OCI-LY7 (cell line): Measurements from ENCODE around the gene TMEM191C. TPM values are rescaled to one million over a fixed set of nuclear protein-coding genes. Genes with fewer than 3 reads are reported as not detected.
"Not testable (repeated sequence)": the region's sequence is repeated elsewhere in the genome, so short reads cannot be mapped to it uniquely, and the experiment has no call there.

Experiments used
- Bru-seq: library from RNA; stranded (reverse); fragments of 400-500 nt; gene quantifications from one replicate; lab custom pipeline; 2021; lab: Mats Ljungman, UMichigan
- BruChase-seq, 2 experiments: library from RNA; stranded (reverse); fragments of 400-500 nt; gene quantifications; one replicate each; lab custom pipeline; 2021; lab: Mats Ljungman, UMichigan
- BruUV-seq: library from RNA; stranded (reverse); fragments of 400-500 nt; replicated peaks from 2 replicates; lab custom pipeline; 2021; lab: Mats Ljungman, UMichigan
- CTCF ChIA-PET: fragments of 300-600 bp; sonication (Branson Sonifier 250); formaldehyde crosslinking; loops from one replicate; lab custom pipeline; 2022; ENCODE audit warnings: antibody characterized with exemption; ENCODE audit not compliant: unreplicated experiment; lab: Charles Lee
- POLR2A ChIA-PET: fragments of 300-600 bp; sonication (Branson Sonifier 250); formaldehyde crosslinking; loops from one replicate; lab custom pipeline; 2022; ENCODE audit warnings: antibody characterized with exemption; lab: Charles Lee
- DNase-seq: peaks from one replicate; pipeline ENCODE4 v3.0.0-alpha.2; 2015; ENCODE audit warnings: low spot score
- H2AFZ ChIP-seq: fragments of 200-600 bp; sonication (generic), shearing (Covaris generic); 2 replicates; pipeline ENCODE4 v1.6.1; 2014; ENCODE audit warnings: mild to moderate bottlenecking, antibody characterized with exemption, low read length, moderate library complexity
- H3K27ac ChIP-seq: fragments of 200-600 bp; sonication (generic); 2 replicates; pipeline ENCODE4 v1.5.1; 2014; ENCODE audit warnings: mixed run types, low read depth, mild to moderate bottlenecking, moderate library complexity, low read length, inconsistent platforms; ENCODE audit not compliant: poor library complexity, severe bottlenecking
- H3K36me3 ChIP-seq: fragments of 200-600 bp; sonication (generic); 2 replicates; pipeline ENCODE4 v1.6.1; 2014; ENCODE audit warnings: mild to moderate bottlenecking, antibody characterized with exemption, low read length, moderate library complexity, mixed read lengths; ENCODE audit not compliant: insufficient read depth
- H3K4me1 ChIP-seq: fragments of 200-600 bp; sonication (generic); 2 replicates; pipeline ENCODE4 v1.5.1; 2014; ENCODE audit warnings: mild to moderate bottlenecking, low read length; ENCODE audit not compliant: insufficient read depth, poor library complexity, severe bottlenecking
- H3K4me2 ChIP-seq: fragments of 200-600 bp; sonication (generic); 2 replicates; pipeline ENCODE4 v1.6.1; 2014; ENCODE audit warnings: mild to moderate bottlenecking, low read length
- H3K4me3 ChIP-seq: fragments of 200-600 bp; sonication (generic); 2 replicates; pipeline ENCODE4 v1.5.1; 2014; ENCODE audit warnings: mild to moderate bottlenecking, low read depth, low read length; ENCODE audit not compliant: poor library complexity, severe bottlenecking
- H3K79me2 ChIP-seq: fragments of 200-600 bp; sonication (generic); 2 replicates; pipeline ENCODE4 v1.6.1; 2016; ENCODE audit warnings: low read depth, mild to moderate bottlenecking, low read length, moderate library complexity, mixed read lengths; ENCODE audit not compliant: insufficient read depth
- H3K9me2 ChIP-seq: fragments of 200-600 bp; sonication (generic); 2 replicates; pipeline ENCODE4 v1.6.1; 2016; ENCODE audit warnings: mild to moderate bottlenecking, low read length, mixed read lengths; ENCODE audit not compliant: insufficient read depth
- H3K9me3 ChIP-seq: fragments of 200-600 bp; sonication (generic); 2 replicates; pipeline ENCODE4 v1.6.1; 2014; ENCODE audit warnings: mild to moderate bottlenecking, mixed run types, low read length, mixed read lengths
- H4K20me1 ChIP-seq: fragments of 200-600 bp; sonication (generic); 2 replicates; pipeline ENCODE4 v1.6.1; 2014; ENCODE audit warnings: mild to moderate bottlenecking, antibody characterized with exemption, low read length, moderate library complexity, mixed read lengths; ENCODE audit not compliant: insufficient read depth
- intact Hi-C: fragments of 100-400 bp; cut with micrococcal nuclease; formaldehyde crosslinking; loops from one replicate; pipeline ENCODE4 v1.10.0; 2022; ENCODE audit not compliant: unreplicated experiment
- long read RNA-seq: library from polyadenylated mRNA; stranded (forward); transcript quantifications from one replicate; pipeline ENCODE4 v2.0.0, GENCODE V29; 2022
- total RNA-seq, 2 experiments: library from RNA; depleted of rRNA in 1 of 2; stranded (reverse); fragments of >200 nt in 1 of 2; shearing (Covaris generic) in 1 of 2; gene quantifications; 2 replicates each; pipeline ENCODE4 v1.2.3, GENCODE V29; 2014 to 2022

TMEM191C gene
- 0.82 and 1.2 TPM in 2 replicates for total RNA-seq (2014; rRNA removed; shearing (Covaris generic))
- total RNA-seq (2022) = 2.2 and 3.2 TPM in 2 replicates
- percentile 22 among the genes with signal in this experiment for Bru-seq, nascent RNA
- BruChase-seq, experiment 1, labeled RNA remaining after a 6-hour chase = percentile 22 among the genes with signal in this experiment
- not detected for BruChase-seq, experiment 2, labeled RNA remaining after a 2-hour chase
- long read RNA-seq = 0 reads

- not testable (repeated sequence) for BruUV-seq, H3K79me2 ChIP-seq
These were observed at the start of gene TMEM191C for GRCh38 chr22:21467337-21468193. Gene TMEM191C (plus strand): TSS chr22:21467387. CDS start chr22:21467460, 73 bp downstream.

GRCh38 chr22:21417853-21418252 lies 49.3 kb upstream of the TMEM191C start:
- H3K9me3 ChIP-seq, H3K9me2 ChIP-seq, intact Hi-C loops, CTCF ChIA-PET, H2AFZ ChIP-seq, H3K36me3 ChIP-seq, BruUV-seq, DNase-seq, H4K20me1 ChIP-seq, H3K4me1 ChIP-seq, H3K27ac ChIP-seq, POLR2A ChIA-PET, H3K79me2 ChIP-seq: not testable (repeated sequence)
- Histone ChIP-seq H3K4me3 (peak overlapping the region; percentile 66), H3K4me2 (peak overlapping the region; percentile 54)

More at GRCh38 chr22:21467337-21468193, at the start of gene TMEM191C:
- DNase-seq, H3K4me2 ChIP-seq, H3K9me3 ChIP-seq, H3K9me2 ChIP-seq, H3K4me1 ChIP-seq, POLR2A ChIA-PET, intact Hi-C loops, CTCF ChIA-PET, H2AFZ ChIP-seq, H3K36me3 ChIP-seq, H4K20me1 ChIP-seq: not testable (repeated sequence)
- Histone ChIP-seq H3K27ac (peak within 1 kb of the TSS; percentile 35), H3K4me3 (peak within 1 kb of the TSS; percentile 52)

GRCh38 chr22:21418974-21419638 lies 48.1 kb upstream of the TMEM191C start:
- H3K4me1 ChIP-seq, H3K36me3 ChIP-seq, BruUV-seq, H3K4me3 ChIP-seq, CTCF ChIA-PET, intact Hi-C loops, H3K9me3 ChIP-seq, H4K20me1 ChIP-seq, H3K9me2 ChIP-seq, H3K79me2 ChIP-seq, POLR2A ChIA-PET, H3K4me2 ChIP-seq, DNase-seq, H3K27ac ChIP-seq, H2AFZ ChIP-seq: not testable (repeated sequence)

- CTCF ChIA-PET, H3K36me3 ChIP-seq, H3K4me3 ChIP-seq, intact Hi-C loops, BruUV-seq, H4K20me1 ChIP-seq, DNase-seq, POLR2A ChIA-PET, H3K27ac ChIP-seq, H3K9me3 ChIP-seq, H3K4me1 ChIP-seq, H3K4me2 ChIP-seq, H2AFZ ChIP-seq, H3K79me2 ChIP-seq, H3K9me2 ChIP-seq: not testable (repeated sequence)
These were observed 46.9 kb upstream of the TMEM191C start for GRCh38 chr22:21420180-21420763.

- POLR2A ChIA-PET, H3K4me1 ChIP-seq, H3K9me3 ChIP-seq, DNase-seq, H3K4me3 ChIP-seq, BruUV-seq, CTCF ChIA-PET, H2AFZ ChIP-seq, H3K79me2 ChIP-seq, H4K20me1 ChIP-seq, intact Hi-C loops, H3K27ac ChIP-seq, H3K4me2 ChIP-seq, H3K9me2 ChIP-seq, H3K36me3 ChIP-seq: not testable (repeated sequence)
These were observed 43.0 kb upstream of the TMEM191C start for GRCh38 chr22:21424084-21424709.
